ENCODE data around the gene ACAP3.

ACAP3 gene

GRCh38 chr1:1284221-1285101 lies 23.3 kb downstream of the ACAP3 start:
- no peak for DNase-seq

GRCh38 chr1:1283821-1284220 lies 23.9 kb downstream of the ACAP3 start:
- no peak for DNase-seq

GRCh38 chr1:1282998-1283397 lies 24.7 kb downstream of the ACAP3 start:
- DNase-seq = no peak

- no peak for DNase-seq
These were observed 26.0 kb downstream of the ACAP3 start for GRCh38 chr1:1281533-1282321.

GRCh38 chr1:1280782-1281481 lies 26.8 kb downstream of the ACAP3 start:
- DNase-seq = no peak

- no peak for DNase-seq
These were observed 28.7 kb downstream of the ACAP3 start for GRCh38 chr1:1279028-1279427.

- DNase-seq = no peak
These were observed 29.1 kb downstream of the ACAP3 start for GRCh38 chr1:1278620-1279019.

- no peak for DNase-seq
These were observed 31.9 kb downstream of the ACAP3 start for GRCh38 chr1:1275836-1276235.

- no peak for DNase-seq
These were observed 32.7 kb downstream of the ACAP3 start for GRCh38 chr1:1274931-1275431.

- DNase-seq = no peak
These were observed 33.3 kb downstream of the ACAP3 start for GRCh38 chr1:1274299-1274930.

- peak; percentile 82 to 90 for DNase-seq
These were observed 34.0 kb downstream of the ACAP3 start, which contains the start of gene UBE2J2 for GRCh38 chr1:1273512-1274298. UBE2J2 (minus strand) TSS chr1:1273854; CDS start chr1:1267992, 5,862 bp downstream.

- DNase-seq = no peak
These were observed 34.6 kb downstream of the ACAP3 start for GRCh38 chr1:1273209-1273511.

GRCh38 chr1:1272341-1273208 lies 35.2 kb downstream of the ACAP3 start:
- DNase-seq = peak in 1 of 2 experiments; percentile 40

GRCh38 chr1:1270813-1271212 lies 36.9 kb downstream of the ACAP3 start:
- no peak for DNase-seq

- DNase-seq = no peak
These were observed 39.4 kb downstream of the ACAP3 start for GRCh38 chr1:1268284-1268682.

GRCh38 chr1:1267488-1268283 lies 40.0 kb downstream of the ACAP3 start:
- no peak for DNase-seq

GRCh38 chr1:1264868-1265272 lies 42.9 kb downstream of the ACAP3 start:
- no peak for DNase-seq

GRCh38 chr1:1264026-1264425 lies 43.7 kb downstream of the ACAP3 start:
- no peak for DNase-seq

GRCh38 chr1:1262758-1263157 lies 45.0 kb downstream of the ACAP3 start:
- no peak for DNase-seq

- no peak for DNase-seq
These were observed 45.7 kb downstream of the ACAP3 start for GRCh38 chr1:1262071-1262470.

All from NCI-H2081 (cell line).